PFSK-1 (cell line): ENCODE data around the gene PDGFC.

Experiments used
- FOXP2 ChIP-seq: optimal IDR thresholded peaks from 2 replicates; pipeline ENCODE3; 2011; ENCODE audit warnings: borderline replicate concordance, control low read depth, inconsistent platforms; ENCODE audit not compliant: insufficient read depth; ENCODE audit errors: extremely low read length, extremely low read depth
- POLR2AphosphoS5 ChIP-seq: IDR thresholded peaks from 2 replicates; pipeline ENCODE4 v1.6.1; 2012; ENCODE audit warnings: low read depth, mild to moderate bottlenecking, control low read depth, low read length, moderate library complexity
- REST ChIP-seq, 2 experiments: IDR thresholded peaks; 2 replicates each; pipeline versions ENCODE4 v1.6.1 to v1.8.0; 2011 to 2012; ENCODE audit warnings: low read depth in 2 of 2, low read length in 2 of 2, control low read depth in 1 of 2, inconsistent platforms in 1 of 2, mild to moderate bottlenecking in 1 of 2, moderate library complexity in 1 of 2; ENCODE audit not compliant: insufficient read depth in 1 of 2
- SIN3A ChIP-seq: IDR thresholded peaks from 2 replicates; pipeline ENCODE4 v1.6.1; 2012; ENCODE audit warnings: mild to moderate bottlenecking, low read length, moderate library complexity, borderline replicate concordance; ENCODE audit not compliant: insufficient read depth
- TAF1 ChIP-seq: IDR thresholded peaks from 2 replicates; pipeline ENCODE4 v1.6.1; 2012; ENCODE audit warnings: low read length, control low read depth, borderline replicate concordance; ENCODE audit not compliant: insufficient read depth

- TF ChIP-seq POLR2AphosphoS5: no peak
- no peak for TF ChIP-seq REST (IDR thresholded peaks at IDR 0.05; ENCODE audit: insufficient read depth in 1 of 2, low read depth in 2 of 2, low read length in 2 of 2)
- TF ChIP-seq TAF1: no peak
- TF ChIP-seq SIN3A: no peak
- no peak for TF ChIP-seq FOXP2
These were observed 37.4 kb downstream of the PDGFC start for GRCh38 chr4:156934259-156934635.
